ENCODE results near the gene EPB41L2.
"Not testable (repeated sequence)": the region's sequence is repeated elsewhere in the genome, so short reads cannot be mapped to it uniquely, and the experiment has no call there.

Gene EPB41L2

DNA sequence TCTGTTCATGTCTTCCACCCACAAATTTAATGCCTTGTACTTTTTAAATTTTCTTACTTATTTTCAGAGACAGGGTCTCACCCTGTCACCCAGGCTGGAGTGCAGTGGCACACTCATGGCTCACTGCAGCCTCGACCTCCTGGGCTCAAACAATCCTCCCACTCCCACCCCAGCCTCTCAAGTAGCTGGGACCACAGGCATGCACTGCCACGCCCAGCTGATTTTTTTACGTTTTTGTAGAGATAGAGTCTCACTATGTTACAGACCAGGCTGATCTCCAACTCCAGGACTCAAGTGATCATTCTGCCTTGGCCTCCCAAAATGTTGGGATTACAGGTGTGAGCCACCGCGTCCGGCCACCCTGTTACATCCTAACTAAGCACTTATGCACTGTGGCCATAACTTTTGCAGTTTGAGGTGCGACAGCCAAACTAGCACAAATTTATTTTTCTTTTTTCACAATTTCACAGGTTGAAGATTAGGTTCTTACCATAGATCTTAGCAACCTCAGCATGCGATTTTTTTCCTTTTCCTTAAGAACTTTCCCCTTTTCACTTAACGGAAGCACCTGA lies 92.1 kb downstream of the EPB41L2 start:
- DNase-seq, result no peak

DNA sequence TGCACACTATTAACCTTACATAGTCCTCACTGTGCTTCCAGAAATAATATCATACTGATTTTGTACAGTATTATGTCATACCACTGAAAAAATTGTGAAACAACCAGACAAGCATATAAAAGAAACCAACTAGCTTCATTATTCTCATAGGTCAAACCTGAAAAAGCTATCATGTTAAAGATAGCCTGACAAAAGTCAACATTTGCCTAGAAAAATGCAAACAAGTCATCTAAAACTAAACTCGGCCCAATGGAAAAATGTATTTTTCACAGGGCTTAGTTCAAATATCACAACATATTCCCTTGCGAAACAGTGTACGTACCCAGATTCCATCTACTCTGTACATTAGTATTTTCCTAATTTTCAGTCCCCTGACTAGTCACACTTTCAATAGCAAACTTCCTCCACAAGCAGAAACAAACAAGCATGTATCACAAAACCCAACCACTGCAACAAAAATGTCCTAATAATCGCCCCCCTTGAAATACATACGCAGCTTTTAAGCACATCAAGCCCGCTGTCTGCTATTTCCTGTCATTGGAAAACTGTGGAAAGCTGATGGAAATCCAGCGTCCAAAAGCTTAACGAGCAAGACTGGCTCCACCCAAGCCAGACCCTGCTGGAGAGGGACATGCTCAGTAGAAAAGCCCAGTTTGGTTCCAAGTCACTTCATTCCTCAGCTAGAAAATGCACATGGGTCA lies 93.1 kb downstream of the EPB41L2 start:
- no peak for DNase-seq

GRCh38 chr6:130969166-130969565 lies 93.9 kb downstream of the EPB41L2 start:
- no peak for DNase-seq

- DNase-seq, result no peak
These were observed 94.6 kb downstream of the EPB41L2 start for GRCh38 chr6:130968476-130968875.

DNA sequence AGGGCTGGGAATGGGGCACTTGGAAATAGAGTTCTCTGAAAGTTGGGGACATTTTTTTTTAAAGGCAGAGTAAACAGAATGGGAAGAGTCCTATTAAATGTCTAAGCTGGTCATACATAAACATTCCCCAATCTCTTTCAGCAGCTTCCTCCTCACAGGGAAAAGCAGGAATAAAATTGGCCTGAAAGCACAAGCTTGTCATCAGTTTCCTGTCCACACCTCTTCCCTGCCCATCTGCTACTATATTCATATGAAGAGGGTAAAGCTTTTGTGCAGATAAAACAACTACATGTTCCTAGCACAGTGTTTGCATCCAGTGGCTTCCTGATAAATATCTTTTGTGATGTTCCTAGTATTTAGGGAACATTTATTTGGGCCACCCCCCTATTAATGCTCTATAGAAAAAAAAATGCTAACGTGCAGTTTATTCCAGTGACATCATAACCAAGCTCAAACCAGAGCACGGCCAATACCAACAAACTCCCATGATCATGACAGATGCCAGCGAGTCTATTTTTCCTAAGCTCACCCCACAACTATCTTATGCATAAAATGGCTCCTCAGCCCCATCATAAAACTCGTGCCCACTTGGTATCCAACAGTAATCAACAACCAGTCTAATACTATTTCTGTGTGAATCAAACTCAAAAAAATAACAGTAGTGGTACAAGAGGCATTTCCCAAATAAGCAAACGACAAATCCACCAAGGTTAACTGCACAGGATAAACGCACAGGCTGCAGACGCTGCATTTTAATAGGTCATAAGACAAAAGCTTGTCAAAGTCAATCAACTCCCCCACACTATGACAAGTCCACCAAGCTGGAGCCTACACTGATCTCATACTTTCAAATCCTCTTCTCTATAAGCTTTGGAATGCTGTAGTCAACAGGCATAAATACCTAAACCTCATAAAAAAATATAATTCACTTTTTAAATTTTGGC lies 95.3 kb downstream of the EPB41L2 start:
- no peak for DNase-seq

- no peak for DNase-seq
These were observed 96.6 kb downstream of the EPB41L2 start for GRCh38 chr6:130966344-130966980.

- no peak for DNase-seq
These were observed 97.4 kb downstream of the EPB41L2 start for GRCh38 chr6:130965656-130966055.

DNA sequence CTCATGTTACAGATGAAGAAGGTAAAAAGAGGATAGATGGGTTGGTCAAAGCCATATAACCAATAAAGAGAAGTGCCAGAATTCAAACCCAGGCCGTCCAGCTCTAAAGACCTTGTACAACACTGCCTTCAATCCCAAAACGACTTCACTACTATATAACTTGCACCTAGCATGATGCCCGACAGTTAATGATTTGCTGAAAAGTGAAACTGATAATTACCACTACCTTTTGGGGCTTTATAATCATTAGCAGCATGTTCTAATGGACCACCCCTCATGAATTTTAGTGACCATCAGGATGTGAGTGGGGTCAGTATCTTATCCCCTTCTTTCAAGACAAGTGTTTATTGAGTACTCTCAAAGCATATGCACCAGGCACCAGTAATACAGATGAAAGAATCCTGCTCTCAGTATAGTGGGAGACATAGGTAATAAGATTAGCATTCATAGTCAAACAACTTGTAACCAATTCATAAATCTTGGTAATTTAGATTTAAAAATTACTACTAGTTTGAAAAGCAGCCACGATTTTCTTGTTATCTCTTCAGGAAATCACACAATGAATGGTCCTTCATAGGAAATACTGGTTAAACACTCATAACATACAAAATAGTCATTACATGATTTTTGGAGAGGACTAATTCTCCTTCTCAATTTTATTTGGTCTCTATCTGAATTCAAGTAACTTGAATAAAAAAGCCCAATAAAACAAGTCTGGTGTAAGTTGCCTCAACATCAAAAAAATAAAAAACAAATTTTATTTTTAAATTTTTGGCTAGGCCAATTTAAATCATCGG lies 98.0 kb downstream of the EPB41L2 start:
- DNase-seq, result no peak

GRCh38 chr6:130964289-130964688 lies 98.8 kb downstream of the EPB41L2 start:
- no peak for DNase-seq

DNA sequence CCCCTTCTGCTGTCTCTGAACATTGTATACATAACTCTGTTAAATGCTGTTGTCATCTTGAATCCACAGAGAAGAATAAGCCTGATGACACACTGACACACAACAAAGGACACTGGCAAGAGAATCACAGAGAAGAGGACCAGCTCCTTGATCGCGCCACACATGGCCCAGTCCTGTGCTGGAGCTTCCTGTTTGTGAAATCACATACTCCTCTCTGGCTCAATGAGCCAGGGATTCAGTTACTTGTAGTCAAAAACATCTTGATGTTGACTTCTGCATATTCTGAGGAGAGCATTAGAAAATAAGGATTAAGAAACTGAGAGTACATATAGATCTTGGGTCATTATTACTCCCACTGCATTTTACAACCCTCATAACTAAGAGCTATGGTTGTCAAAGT lies 100.1 kb downstream of the EPB41L2 start:
- DNase-seq, result no peak

- DNase-seq, result no peak
These were observed 101.9 kb downstream of the EPB41L2 start for GRCh38 chr6:130961148-130961547.

DNA sequence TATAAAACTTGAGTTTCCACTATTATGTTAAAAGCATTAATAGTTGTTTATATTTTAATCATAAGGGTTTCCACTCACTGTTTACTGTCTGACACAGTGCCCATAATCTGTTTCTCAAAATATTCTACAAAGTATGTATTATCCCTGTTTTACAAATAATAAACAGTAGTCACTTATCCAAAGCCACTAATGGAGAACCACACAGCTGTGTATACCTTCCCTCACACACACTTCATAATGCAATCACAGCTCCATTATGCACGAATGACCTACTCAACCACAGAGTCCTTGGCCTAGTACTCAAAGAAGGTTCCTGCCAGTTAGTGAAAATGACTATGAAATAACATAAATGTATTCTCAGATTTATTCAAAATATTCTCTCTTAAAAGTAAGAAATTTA lies 103.1 kb downstream of the EPB41L2 start:
- no peak for DNase-seq

DNA sequence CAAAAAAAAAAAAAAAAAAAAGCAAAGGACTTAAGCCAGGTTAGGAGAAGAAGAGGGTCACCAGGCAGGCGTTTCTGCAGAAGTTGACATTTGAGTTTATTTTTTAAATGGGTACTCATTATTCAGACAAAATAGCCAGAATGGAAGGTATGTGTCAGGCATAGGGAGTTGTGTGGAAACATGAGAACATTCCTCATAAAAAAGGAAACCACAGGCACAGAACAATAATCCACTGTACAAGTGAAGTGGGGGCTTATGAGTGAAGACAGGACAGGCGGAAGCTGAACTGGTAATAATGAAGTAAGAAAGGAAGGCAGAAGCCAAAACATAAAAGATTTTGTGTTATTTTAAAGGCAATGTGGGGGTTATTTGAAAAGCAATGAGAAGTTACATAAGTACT lies 104.6 kb downstream of the EPB41L2 start:
- no peak for DNase-seq

DNA sequence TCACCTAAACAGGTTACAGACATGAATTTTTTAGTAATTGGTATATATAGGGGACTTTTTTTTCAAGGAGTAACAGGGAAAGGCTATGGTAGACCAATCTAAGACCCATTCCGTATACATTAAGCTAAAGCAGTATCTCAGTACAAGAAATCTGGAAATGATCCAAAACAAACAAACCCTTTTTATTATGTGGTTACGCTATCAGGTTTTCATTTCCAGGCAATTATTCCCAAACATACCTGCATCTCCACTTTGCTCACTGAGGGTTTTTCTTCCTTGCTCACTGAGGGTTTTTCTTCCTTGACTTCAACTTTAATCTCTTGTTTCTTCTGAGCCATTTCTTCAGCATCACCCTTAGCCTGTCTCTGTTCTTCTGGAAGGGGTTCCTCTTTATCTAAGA lies 107.3 kb downstream of the EPB41L2 start:
- DNase-seq, result no peak

- DNase-seq, result no peak
These were observed 113.5 kb downstream of the EPB41L2 start for GRCh38 chr6:130949553-130949952.

DNA sequence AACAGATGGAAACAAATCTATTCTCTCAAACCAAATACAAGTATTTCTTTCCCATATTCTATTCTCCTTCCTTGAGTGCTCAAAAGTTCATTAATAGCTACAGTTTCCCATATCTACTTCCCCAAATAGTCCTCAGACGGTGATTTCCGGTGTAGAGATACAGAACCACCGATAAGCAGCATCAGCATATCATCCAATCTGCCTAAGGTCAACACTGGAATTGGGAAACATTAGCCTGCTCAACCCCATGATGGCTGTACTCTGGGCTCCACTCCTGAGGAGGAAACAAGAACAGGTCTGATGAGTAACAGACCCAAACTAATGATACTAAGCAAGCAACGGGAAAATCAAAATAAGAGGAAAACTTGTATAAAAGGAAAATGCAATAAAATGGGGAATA lies 115.6 kb downstream of the EPB41L2 start:
- DNase-seq, result no peak

GRCh38 chr6:130946076-130946475 lies 117.0 kb downstream of the EPB41L2 start:
- DNase-seq, result no peak

DNA sequence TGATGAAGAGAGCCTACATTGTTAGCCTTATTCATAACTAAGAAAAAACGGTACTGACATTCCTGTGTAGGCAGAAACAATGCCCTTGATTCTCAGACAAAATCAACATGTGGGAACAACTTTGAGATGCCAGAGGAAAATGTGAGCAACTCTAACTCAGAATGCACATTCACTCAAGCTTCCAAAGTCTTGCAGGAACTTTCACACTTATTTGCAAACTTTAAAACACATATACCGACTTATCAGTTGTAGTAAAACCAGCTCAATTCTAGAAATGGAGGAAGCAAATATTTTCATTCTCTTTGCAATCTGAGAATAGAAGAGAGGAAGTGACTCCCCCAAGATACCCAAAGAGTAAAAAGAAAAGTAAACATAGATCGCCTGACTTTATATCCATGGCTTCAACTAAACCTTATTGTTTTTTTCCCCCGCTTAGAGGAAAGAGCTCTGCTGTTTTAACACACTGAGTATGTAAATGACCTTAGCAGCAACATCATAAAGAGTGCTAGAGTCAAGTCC lies 117.6 kb downstream of the EPB41L2 start:
- DNase-seq, result no peak

GRCh38 chr6:130944486-130944885 lies 118.6 kb downstream of the EPB41L2 start:
- no peak for DNase-seq

- DNase-seq, result no peak
These were observed 119.3 kb downstream of the EPB41L2 start for GRCh38 chr6:130943738-130944137.

- DNase-seq, result not testable (repeated sequence)
These were observed 120.3 kb downstream of the EPB41L2 start for GRCh38 chr6:130942752-130943151.

- DNase-seq, result no peak
These were observed 125.0 kb downstream of the EPB41L2 start for GRCh38 chr6:130937942-130938604.

Data from stimulated activated CD4-positive, alpha-beta T cell treated with anti-CD3 and anti-CD28 coated beads, Interleukin-1b, Interleukin-23, amount 100 ng/mL, for 48 hours (primary cell).